Measurements from ENCODE around the gene SRRM3.

DNA sequence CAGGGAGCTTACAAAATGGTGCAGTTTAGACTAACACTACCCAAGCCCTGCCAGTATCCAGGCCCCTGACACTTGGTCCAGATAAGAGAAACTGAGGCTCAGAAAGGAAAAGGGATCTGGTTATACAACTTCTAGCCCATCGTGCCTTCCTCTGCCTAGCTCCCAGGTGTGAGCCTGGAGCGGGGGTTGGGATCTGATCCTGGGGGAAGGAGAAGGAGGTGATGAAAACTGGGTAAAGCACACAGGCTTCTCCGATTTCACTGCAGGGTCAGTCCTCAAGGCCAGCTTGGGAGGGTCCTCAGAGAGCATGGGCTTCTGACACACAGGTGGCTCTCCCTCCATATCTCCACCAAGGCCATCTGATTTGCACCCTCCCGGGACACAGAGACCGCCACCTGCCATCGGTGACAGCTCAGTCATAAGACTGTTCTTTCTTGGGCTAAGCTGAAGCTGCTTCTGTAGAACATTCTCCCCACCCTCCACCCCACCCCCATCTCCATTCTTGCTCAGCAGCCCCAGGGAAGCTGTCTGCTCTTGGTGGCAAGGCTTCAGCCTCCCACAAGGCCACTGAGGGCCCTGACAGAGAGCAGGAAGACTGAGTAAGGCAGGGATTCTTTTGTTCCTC lies 16.4 kb downstream of the SRRM3 start:
- TF ChIP-seq CTCF (IDR thresholded peaks at IDR 0.05) (no peak), EZH2 (IDR thresholded peaks at IDR 0.05) (no peak)
